NCI-H748 (cell line): Measurements from ENCODE around the gene ANXA4.

ENCODE experiments used
- DNase-seq: peaks from one replicate; lab custom pipeline; 2025; ENCODE audit not compliant: unreplicated experiment; lab: John Stamatoyannopoulos, UW

Gene ANXA4

GRCh38 chr2:69776886-69777785, 35.2 kb downstream of the ANXA4 start:
- no peak for DNase-seq

- no peak for DNase-seq
These were observed 35.8 kb downstream of the ANXA4 start for GRCh38 chr2:69777786-69778105.

DNA sequence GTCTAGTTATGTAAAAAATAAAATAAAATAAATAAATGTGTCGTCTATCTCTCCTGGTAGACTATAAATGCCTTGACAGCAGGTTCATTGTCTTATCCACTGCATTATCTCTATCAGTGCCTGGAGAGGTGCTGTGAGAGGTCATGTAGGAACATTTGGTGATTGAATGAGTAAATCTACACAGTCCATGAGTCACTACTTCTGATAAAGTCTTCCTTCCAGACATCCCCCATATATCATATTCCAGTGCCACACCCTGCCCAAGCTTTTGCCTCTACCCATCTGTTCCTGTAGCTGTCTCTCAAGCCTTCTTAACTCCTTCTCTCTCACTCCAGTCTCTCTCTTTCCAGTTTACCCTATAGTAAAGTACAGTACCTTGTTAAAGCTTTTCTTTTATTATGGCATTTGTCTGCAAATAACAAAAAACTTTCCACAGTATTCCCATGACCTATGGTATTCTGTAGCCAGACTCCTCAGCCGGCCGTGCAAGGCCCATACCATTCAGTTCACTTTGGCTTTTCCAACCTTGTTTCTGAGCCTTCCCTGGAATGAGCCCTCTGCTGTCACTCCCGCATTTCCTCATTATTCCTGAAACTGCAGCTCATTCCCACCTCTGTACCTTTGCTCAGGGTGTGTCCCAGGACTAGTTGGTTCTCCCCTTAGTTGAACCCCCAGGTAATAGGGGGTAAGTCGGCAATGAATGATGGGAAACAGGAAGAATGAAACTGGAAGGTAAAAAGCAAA, 37.5 kb downstream of the ANXA4 start:
- no peak for DNase-seq

- no peak for DNase-seq
These were observed 39.0 kb downstream of the ANXA4 start for GRCh38 chr2:69780921-69781320.

DNA sequence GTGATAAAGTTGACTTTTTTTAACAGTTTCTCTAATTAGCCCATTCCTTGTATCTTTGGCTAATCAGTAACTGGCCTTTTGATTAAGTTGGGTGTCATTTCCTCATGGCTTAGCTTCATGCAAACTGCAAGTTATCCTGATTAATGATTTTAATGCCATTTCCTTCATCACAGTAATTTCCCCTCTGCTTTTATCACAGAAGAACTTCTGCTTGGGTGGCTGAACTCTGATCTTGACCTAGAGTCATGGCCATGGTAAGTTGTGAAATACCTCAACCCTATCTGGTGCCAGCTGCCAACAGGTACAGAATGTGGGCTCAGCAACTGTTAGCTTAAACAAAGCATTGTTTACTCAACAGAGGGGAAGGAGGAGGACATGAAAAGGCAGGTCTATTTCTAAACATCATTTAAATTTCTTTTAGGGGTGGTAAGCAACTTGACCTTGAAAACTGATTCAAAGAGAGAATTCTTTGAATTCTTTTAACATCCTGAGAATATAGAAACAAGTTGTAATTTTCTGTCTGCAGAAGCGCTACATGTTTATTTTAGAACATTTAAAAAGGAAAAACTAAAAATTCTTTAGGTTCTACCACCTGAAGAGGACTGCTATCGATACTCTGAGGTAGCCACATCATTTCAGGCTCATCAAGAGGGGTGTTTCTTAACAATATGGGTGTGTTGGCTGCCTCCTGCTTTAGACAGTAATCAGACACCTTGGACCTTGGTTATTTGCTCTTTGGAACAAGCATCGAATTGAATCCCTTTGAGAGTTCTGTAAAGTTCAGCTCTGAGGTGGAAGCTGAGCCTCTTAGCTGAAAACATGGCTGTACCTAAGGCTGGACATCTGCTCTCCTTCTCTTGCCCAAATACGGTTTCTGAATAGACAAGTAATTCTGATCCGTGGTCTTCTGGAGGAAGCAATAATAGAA, 39.7 kb downstream of the ANXA4 start:
- peak; percentile 37 for DNase-seq

DNA sequence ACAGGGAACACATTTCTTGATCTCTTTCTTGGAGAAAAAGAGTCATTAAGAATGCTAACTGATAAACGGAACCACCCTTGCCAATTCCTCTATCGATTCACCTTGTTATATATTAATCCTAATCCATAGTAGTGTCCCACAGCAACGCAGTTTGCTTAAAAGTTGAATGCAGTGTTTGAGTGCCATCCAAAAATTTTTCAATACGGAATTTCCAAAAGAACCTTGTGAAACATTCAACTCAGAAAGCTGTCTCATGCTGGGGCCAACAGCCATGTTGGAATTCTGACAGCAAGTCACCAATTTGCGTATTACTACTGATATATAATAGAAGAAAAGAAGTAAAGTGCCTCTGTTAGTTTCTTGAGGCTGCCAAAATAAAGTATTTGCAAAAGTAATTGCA, 42.3 kb downstream of the ANXA4 start:
- no peak for DNase-seq

- DNase-seq, result no peak
These were observed 43.4 kb downstream of the ANXA4 start for GRCh38 chr2:69785358-69785757.

DNA sequence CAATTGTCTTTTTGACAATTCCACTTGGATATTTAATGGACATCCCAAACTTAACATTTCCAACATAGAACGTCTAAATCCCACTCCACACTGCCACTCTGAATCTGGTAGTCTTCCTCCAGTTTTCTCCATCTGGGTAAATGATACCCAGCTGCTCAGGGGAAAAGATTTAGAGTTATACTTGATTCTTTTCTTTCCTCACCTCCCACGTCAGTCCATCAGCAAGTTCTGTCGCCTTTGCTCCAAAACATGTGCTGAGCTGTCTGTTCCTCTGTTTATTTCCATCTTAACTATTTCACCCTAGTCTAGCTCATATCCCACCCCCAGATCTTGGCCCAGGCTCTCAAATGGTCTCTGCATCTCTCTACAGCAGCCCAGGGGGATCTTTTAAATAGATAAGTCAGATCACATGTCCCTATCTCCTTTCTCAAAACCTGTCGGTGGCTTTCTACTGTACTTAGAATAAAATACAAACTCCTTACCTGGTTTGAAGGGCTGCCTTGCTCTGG, 44.2 kb downstream of the ANXA4 start:
- DNase-seq, result no peak

DNA sequence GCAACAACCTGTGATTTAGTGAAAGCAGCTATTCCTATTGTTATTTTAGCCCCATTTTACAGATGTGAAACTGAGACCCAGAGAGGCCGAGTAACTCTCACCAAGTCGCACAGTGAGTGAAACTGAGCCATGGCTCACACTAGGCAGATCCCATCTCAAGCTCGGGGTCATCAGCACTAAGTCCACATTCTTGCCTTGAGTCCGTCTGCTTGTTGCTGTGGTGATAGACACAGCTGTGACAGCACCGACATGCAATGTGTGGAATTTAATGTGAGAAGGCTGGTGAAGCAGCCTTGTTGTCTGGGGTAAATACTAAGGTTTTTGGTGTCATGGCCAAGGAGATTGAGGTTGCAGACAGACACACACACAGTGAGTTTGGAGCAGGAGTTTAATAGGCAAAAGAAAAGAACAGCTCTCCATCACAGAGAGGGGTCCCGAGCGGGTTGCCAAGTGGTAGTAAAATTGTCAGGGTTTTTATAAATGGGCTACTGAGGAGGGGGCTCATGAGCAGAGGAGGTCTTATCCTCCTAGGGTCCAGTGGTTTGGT, 47.3 kb downstream of the ANXA4 start:
- DNase-seq, result no peak

DNA sequence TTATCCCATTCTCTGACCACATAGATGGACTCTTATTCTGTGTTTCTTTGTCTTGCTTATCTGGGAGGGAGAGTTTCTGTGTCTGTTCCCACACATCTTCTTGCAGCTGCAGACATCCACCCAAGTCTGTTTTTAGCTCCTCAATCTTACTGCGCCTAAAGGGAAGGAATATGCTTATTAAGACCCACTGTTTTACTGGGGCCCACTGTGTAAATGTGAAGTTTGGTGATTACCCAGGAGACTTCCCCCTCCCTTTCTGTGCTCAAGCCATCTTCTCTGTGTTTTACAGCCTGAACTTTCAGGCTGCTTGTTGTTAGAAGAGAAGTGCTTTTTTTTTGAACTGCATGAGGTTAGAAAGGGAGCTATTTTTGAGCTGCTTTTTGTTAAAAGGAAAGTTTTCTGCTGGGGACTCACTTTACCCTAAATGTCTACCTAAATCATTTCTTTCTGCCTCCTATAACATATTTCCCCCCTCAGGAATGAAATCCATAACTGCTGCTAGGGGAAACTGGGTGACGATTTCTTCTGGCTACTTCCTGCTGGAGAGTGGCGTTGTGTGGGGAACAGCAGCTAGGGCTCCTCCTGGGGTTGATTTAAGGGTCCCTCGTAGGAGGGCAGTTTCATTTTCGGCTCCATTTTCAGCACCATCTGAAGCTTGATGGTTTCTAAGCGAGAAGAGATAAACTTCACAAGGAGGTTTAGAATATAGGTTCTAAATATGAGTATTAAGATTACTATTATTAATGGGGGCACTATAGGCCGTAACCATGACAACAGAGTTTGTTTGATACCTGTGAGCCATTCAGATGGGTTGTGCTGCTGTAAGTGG, 48.1 kb downstream of the ANXA4 start:
- DNase-seq, result no peak

GRCh38 chr2:69790601-69790959, 48.6 kb downstream of the ANXA4 start:
- DNase-seq, result no peak

DNA sequence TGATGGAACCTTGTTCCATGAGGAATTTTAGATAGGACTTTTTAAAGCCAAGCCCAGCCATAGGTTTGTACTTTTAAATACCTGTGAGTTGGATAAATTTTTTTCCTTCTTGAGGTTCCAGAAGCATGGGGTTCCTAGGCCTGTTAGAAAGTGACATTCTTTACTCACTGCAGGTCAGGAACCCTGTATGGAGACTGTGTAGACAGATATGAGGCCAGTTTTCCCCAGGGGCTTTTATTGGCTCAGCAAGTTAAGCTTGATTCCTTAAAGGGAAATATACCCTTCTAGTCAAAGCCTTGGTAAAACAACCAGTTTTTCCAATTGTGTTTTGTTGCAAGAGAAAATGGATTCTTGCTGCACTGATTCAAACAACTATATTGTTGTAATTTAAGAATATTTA, 49.1 kb downstream of the ANXA4 start:
- no peak for DNase-seq

GRCh38 chr2:69796174-69796573, 54.2 kb downstream of the ANXA4 start:
- DNase-seq, result no peak

- DNase-seq, result no peak
These were observed 55.3 kb downstream of the ANXA4 start for GRCh38 chr2:69797235-69797634.

DNA sequence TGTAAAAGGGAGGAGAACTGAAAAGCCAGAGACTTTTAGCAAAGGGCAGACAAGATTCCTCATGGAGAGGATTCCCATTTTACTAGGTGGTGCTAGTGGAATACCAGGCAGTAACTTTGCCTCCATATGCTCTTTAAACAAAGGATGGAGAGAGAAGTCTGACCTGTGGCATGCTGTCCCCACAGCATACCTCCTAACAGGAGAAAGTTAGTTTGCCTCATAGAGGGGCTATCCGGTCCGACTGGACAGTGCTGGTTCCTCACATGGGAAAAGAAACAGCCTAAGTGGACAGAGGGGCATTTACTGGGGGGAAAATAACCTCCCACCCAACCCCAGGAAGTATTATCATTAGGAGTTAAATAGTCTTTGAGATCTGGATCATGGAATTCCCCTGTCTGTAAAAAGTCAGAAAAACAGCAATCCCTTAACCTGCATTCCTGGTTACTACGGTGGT, 55.9 kb downstream of the ANXA4 start:
- DNase-seq, result no peak

DNA sequence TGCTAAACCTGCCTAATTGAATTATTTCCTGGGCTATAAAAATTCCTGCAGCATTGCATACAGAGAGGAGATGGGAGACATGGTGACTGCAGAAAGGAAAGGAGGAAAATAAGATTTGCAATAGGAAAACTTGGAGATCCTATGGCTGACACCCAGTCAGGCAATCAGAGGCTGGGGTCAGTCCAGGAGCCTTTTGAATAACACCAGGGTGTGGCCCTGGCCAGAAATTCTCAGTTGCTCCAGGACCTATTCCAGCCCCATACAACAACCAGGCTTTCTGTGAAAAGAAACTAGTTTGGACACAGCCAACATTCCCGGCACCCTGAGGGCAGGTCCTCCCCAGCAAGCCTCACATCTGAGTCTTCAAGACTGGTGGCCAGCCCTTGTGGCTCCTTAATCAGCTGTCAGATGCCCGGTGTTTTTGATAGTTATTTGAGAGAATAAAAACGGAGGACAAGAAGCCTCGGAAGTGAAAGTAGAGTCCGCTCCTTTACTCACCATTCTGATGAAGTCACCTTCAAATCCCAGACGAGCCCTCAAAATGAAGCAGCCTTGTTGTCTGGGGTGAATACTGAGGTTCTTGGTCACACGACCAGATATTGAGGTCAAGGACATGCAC, 56.5 kb downstream of the ANXA4 start:
- no peak for DNase-seq

DNA sequence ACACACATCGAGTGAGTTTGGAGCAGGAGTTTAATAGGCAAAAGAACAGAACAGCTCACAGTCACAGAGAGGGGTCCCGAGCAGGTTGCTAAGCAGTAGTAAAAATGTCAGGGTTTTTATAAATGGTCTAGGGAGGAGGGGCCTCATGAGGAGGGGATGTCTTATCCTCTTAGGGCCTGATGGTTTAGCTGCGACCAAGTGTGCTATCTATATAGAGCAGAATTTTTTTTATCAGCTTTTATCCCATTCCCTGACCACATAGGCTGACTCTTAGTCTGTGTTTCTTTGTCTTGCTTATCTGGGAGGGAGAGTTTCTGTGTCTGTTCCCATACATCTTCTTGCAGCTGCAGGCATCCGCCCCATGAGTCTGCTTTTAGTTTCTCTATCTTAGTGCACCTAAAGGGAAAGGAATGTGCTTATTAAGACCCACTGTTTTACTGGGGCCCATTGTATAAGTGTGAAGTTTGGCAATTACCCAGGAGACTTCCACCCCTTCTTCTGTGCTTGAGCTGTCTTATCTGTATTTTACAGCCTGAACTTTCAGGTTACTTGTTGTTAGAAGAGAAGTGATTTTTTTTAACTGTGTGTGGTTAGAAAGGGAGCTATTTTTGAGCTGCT, 57.1 kb downstream of the ANXA4 start:
- no peak for DNase-seq

GRCh38 chr2:69801745-69802290, 59.9 kb downstream of the ANXA4 start:
- DNase-seq, result peak; percentile 38
